ACC112 (cell line): ENCODE data around the gene BBS7.

Experiments
- H2AFZ ChIP-seq: fragments of 200-600 bp; sonication (generic); one replicate; pipeline ENCODE4 v1.6.0; 2017; ENCODE audit warnings: antibody characterized with exemption, low read length; ENCODE audit not compliant: unreplicated experiment
- H3K27ac ChIP-seq: fragments of 200-600 bp; sonication (generic); 2 replicates; pipeline ENCODE4 v1.5.1; 2014; ENCODE audit warnings: low read depth, mild to moderate bottlenecking, antibody characterized with exemption, low read length, moderate library complexity
- H3K27me3 ChIP-seq: fragments of 200-600 bp; sonication (generic); 2 replicates; pipeline ENCODE4 v1.6.1; 2014; ENCODE audit warnings: mild to moderate bottlenecking, antibody characterized with exemption, low read length, moderate library complexity, mixed read lengths; ENCODE audit not compliant: insufficient read depth
- H3K36me3 ChIP-seq: fragments of 200-600 bp; sonication (generic); 2 replicates; pipeline ENCODE4 v1.6.1; 2016; ENCODE audit warnings: mild to moderate bottlenecking, antibody characterized with exemption, low read length, moderate library complexity, mixed read lengths; ENCODE audit not compliant: insufficient read depth
- H3K4me1 ChIP-seq: fragments of 200-600 bp; sonication (generic); one replicate; pipeline ENCODE4 v1.6.1; 2016; ENCODE audit warnings: low read length, mixed read lengths; ENCODE audit not compliant: insufficient read depth, unreplicated experiment, control insufficient read depth
- H3K4me3 ChIP-seq: fragments of 200-600 bp; sonication (generic); 2 replicates; pipeline ENCODE4 v1.5.1; 2014; ENCODE audit warnings: mild to moderate bottlenecking, low read depth, low read length
- H3K79me2 ChIP-seq: fragments of 200-600 bp; sonication (generic); one replicate; pipeline ENCODE4 v1.6.0; 2016; ENCODE audit warnings: low read length; ENCODE audit not compliant: control insufficient read depth, unreplicated experiment, insufficient read depth

Gene BBS7

DNA sequence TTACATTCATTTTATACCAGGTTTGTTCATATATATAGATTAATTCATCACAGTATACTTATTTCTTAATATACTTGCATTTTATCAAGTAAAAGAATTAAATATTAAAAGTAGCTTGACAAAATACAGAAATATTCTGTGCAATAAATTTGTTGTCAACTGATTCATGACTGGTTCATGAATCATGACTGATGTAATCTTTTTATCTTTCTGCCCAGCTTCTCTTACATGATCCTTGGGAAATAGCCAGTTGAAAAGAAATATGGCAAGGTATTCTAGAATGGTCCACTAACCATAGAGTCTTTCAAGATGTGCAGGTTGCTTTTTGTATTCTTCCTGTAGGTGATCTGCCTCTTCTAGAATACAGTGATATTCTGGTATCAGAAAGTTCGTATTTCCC, 42.4 kb downstream of the BBS7 start:
- H3K4me3 ChIP-seq, result no peak overlapping the region
- peaks cover 14% of the 10 kb centered on the region for H3K4me1 ChIP-seq
- H3K27ac ChIP-seq, result peak overlapping the region; percentile 34
- no peak overlapping the region for H2AFZ ChIP-seq
- peaks cover 7% of the 10 kb centered on the region for H3K79me2 ChIP-seq
- no peaks in the 10 kb centered on the region for H3K27me3 ChIP-seq
- H3K36me3 ChIP-seq, result peaks cover 17% of the 10 kb centered on the region

DNA sequence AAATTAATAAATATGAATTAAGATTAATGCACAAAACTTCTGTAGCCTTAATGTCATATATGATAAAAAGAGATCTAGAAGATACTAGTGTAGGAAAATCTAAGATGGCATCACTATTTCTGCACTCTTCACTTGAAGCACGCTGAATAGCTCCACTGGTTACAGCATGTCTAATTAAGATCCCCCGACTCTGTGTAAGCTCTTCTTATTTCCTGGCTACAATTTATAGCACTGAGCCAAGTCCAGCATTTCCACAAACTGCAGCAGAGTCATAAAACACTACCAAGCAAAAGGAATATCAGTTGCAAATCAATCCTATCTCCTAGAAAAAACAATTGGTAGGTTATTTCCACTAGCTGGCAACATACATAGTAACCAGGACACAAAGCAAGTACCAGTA, 45.3 kb downstream of the BBS7 start:
- H2AFZ ChIP-seq, result peak overlapping the region; percentile 12

DNA sequence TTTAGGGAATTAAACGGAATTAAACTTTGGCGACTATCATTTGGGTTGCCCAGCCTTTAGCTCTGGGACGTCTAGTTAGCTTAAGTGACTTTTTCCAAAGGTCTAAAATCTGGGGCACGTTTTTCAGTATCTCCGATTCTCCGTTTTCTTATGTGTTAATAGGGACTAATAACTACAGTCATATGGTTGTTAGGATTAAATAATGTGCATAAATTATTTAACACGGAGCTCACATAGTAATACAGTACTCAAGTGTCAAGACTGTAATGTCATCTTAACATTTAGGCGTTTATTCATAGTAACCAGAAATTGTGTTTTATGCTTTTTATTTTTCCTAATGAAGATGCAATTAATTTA, 46.1 kb downstream of the BBS7 start:
- peaks cover 12% of the 10 kb centered on the region; the same call in 1 of the 2 replicates for H3K36me3 ChIP-seq
- peaks cover 44% of the 10 kb centered on the region for H3K4me1 ChIP-seq
- H3K4me3 ChIP-seq, result peak overlapping the region; percentile 98
- peak overlapping the region; percentile 72 for H3K27ac ChIP-seq
- H3K79me2 ChIP-seq, result peaks cover 41% of the 10 kb centered on the region
- peak overlapping the region; percentile 88 for H2AFZ ChIP-seq
- H3K27me3 ChIP-seq, result no peaks in the 10 kb centered on the region

More for the DNA sequence above, 45.3 kb downstream of the BBS7 start:
- H3K27me3 ChIP-seq, result no peaks in the 10 kb centered on the region
- H3K79me2 ChIP-seq, result peaks cover 36% of the 10 kb centered on the region
- peaks cover 38% of the 10 kb centered on the region for H3K4me1 ChIP-seq
- no peak overlapping the region for H3K27ac ChIP-seq
- H3K36me3 ChIP-seq, result peaks cover 12% of the 10 kb centered on the region; the same call in 1 of the 2 replicates
- no peak overlapping the region for H3K4me3 ChIP-seq

DNA sequence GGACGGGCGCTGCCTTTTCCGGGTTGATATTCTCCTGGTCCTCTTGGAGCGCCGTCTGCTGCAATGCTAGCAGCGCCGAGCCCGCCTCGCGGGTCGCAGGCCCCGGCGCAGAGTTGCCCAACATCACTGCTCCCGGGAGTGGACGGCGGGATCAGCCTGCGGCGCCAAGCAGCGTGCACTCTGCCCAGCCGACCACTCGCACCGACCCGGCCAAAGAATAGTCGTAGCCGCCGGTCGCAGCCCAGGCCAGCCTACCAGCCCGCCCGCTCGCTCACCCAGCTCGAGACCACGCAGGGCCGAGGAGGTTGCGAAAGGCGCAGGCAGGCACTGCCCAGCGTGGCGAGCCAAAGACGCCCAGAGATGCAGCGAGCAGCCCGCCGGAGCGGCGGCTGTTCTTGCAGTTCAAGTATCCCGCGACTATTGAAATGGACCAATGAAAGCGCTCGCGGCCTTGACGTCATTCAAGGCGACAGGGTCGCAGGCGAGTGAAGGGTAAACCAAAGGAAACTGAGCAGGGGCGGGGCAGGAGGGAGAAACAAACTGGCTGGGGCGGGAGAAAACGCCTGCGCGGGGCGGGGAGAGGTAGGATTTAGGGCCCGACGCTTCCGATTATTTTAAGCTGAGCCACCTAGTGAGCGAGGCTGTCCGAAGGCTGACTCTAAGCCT, 46.6 kb downstream of the BBS7 start, which contains the start of gene CCNA2:
Gene CCNA2, minus strand, starts transcription at position 379 of the 666 bp plus-strand sequence. Its CDS starts 255 bp downstream, at position 124.
- Histone ChIP-seq H3K4me1 (peaks cover 49% of the 10 kb centered on the region), H3K27me3 (no peaks in the 10 kb centered on the region), H2AFZ (peak within 1 kb of the TSS; percentile 88), H3K4me3 (peak within 1 kb of the TSS; percentile 98), H3K27ac (peak within 1 kb of the TSS; percentile 72), H3K36me3 (peaks cover 12% of the 10 kb centered on the region; the same call in 1 of the 2 replicates), H3K79me2 (peaks cover 46% of the 10 kb centered on the region)

DNA sequence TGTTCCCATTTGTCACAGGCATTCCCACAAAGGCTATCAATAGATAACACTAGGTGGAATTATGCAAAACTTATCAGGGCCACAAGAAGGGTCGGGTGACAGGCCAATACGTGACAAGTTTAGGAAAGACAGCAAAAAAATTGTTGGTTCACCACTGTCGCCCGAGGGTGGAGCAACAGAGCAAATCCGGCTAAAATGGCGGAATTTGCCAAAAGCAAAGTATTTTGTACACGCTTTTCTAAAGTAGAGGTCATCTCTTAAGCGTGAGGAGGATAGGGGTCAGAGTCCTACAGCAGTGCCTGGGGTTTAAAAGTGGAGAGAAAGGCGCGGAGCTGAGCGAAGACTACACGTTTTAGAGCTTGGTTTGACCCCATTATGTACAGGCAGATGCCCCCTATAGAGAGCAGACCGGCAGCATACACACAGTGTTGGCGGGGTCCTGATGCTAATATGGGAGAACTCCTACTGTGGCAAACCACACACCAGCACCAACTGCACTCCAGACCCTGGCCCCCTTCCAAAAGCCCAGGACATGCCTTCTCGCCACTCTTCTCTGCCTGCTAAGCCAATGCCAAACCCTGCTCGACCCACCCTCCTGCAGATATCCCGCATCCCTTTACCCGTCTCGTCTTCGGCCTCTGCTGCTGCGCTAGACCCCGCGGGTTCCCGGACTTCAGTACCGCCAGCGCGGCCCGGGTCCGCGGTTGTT, 47.3 kb downstream of the BBS7 start:
- Histone ChIP-seq H3K36me3 (peaks cover 14% of the 10 kb centered on the region), H3K27me3 (no peaks in the 10 kb centered on the region), H3K27ac (peak overlapping the region; percentile 56), H3K4me3 (peak overlapping the region; percentile 98), H2AFZ (peak overlapping the region; percentile 37), H3K79me2 (peaks cover 53% of the 10 kb centered on the region), H3K4me1 (peaks cover 46% of the 10 kb centered on the region)

DNA sequence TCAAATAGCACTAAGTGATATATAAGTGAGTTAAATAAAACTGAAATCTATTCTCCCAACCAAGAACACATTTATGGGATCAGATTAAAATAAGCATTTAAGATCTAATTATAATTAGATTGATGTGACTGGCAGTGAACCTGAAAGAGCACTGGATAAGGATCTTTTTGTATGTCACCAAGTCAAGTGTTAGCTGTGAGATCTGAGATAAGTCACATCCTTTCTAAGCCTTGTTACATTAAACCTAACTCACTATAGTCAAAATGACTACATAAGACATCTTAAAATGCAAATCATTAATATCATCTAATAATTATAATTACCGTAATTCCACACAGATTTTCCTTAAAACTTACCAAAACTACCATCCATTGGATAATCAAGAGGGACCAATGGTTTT, 48.2 kb downstream of the BBS7 start:
- H3K79me2 ChIP-seq, result peaks cover 57% of the 10 kb centered on the region
- peak overlapping the region; percentile 37 for H2AFZ ChIP-seq
- peak overlapping the region; percentile 98 for H3K4me3 ChIP-seq
- peaks cover 22% of the 10 kb centered on the region for H3K36me3 ChIP-seq
- no peaks in the 10 kb centered on the region for H3K27me3 ChIP-seq
- peak overlapping the region; percentile 56 for H3K27ac ChIP-seq
- H3K4me1 ChIP-seq, result peaks cover 39% of the 10 kb centered on the region

DNA sequence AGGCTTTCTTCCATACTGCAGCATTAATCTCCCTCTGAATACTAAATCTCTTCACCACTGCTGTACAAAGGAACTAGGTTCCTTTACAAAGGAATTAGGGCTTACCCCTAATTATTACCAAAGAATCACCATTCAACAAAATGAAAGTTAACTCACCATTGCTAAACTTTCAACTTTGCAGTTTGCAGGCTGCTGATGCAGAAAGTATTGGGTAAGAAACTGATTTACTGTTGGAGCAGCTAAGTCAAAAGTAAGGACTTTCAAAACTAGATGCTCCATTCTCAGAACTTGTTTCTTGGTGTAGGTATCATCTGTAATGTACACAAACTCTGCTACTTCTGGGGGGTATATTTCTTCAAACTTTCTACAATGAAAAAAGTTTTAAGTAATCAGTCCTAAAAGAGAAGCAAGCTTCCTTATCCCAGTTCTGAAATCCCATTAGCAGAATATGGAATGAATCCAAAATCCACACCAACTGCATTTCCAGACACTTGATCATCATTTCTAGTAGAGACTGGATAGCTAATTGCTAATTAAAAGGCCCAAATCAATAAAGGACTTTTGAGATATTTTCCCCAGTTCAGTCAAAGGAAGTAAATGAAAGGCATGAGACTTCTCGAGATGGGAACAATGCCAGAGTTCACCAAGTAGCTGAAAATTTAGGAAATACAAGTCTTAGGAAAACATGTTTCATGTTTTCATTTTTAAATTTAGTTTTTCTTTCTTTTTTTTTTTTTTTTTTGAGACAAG, 50.9 kb downstream of the BBS7 start:
- Histone ChIP-seq H3K27me3 (no peaks in the 10 kb centered on the region), H3K36me3 (peaks cover 39% of the 10 kb centered on the region), H2AFZ (no peak overlapping the region), H3K4me1 (peaks cover 50% of the 10 kb centered on the region), H3K79me2 (peaks cover 72% of the 10 kb centered on the region), H3K27ac (peak overlapping the region; percentile 12), H3K4me3 (peak overlapping the region; percentile 1; the same call in 1 of the 2 replicates)

DNA sequence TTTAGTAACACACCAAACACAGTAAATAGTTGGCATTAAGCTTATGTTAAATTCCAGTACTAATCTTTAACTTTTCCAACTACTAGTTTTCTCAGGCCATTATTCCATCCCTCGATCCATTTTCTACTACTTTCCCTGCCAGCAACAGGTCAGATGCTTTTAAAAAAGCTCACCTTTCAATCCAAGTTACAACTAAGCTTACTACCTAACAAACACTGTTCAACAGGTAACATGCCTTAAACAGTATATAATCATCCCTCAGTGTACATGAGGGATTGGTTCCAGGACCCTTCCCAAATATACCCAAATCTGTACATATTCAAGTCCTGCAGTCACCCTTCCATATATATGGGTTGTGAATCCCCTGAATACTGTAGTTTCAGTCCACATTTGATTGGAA, 52.1 kb downstream of the BBS7 start:
- peaks cover 51% of the 10 kb centered on the region for H3K4me1 ChIP-seq
- H3K4me3 ChIP-seq, result no peak overlapping the region
- peaks cover 45% of the 10 kb centered on the region for H3K36me3 ChIP-seq
- no peak overlapping the region for H2AFZ ChIP-seq
- H3K27me3 ChIP-seq, result no peaks in the 10 kb centered on the region
- peaks cover 68% of the 10 kb centered on the region for H3K79me2 ChIP-seq
- no peak overlapping the region for H3K27ac ChIP-seq

DNA sequence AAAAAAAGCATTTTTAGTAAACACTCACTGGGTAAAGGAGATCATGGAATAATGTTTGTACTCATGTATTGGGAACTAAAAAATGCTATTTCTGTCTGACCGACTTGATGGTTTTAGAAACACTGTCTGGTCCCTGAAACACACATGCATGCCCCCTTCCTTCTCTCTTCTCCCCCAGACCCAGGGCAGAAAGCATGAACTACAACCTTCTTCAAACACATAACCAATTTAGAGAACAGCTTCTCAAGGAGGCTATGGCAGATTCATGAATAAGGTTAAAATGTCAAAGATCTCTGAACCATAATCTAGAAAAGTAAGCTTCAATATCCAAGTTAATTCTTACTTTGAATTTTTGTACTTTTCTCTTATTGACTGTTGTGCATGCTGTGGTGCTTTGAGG, 52.6 kb downstream of the BBS7 start:
- peaks cover 63% of the 10 kb centered on the region for H3K79me2 ChIP-seq
- peaks cover 51% of the 10 kb centered on the region for H3K4me1 ChIP-seq
- no peaks in the 10 kb centered on the region for H3K27me3 ChIP-seq
- H3K4me3 ChIP-seq, result no peak overlapping the region
- peak overlapping the region; percentile 19; the same call in 1 of the 2 replicates for H3K27ac ChIP-seq
- peaks cover 47% of the 10 kb centered on the region for H3K36me3 ChIP-seq
- no peak overlapping the region for H2AFZ ChIP-seq

DNA sequence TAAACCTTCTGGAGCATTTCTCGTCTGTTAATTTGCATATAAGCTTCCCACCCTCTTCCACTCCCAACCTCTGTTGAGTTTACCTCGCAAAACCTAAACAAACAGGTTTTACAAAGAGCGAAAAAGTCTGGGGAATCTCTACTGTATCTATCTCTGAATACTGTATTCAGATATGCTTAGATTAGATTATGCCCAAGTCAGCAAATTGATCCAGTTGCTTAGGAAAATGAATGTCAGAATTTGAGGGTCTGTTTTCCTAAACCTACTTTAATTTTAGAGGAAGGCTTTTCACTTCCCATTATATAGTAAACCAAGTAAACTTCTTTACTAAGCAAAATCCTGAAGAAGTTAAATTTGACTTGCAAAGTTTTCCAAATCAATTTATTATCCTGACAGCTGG, 53.3 kb downstream of the BBS7 start:
- Histone ChIP-seq H3K79me2 (peaks cover 56% of the 10 kb centered on the region), H2AFZ (no peak overlapping the region), H3K27me3 (no peaks in the 10 kb centered on the region), H3K36me3 (peaks cover 52% of the 10 kb centered on the region), H3K4me1 (peaks cover 46% of the 10 kb centered on the region), H3K4me3 (no peak overlapping the region), H3K27ac (peak overlapping the region; percentile 19)
